Gastroesophageal sphincter (tissue), 4 donors: ENCODE results near the gene PANK4. TPM values are rescaled to one million over a fixed set of nuclear protein-coding genes. Genes with fewer than 3 reads are reported as not detected.

Experiments
- ATAC-seq: fragments of 150-250 bp; one replicate; pipeline ENCODE4 v1.9.1; 2016; ENCODE audit warnings: mild to moderate bottlenecking, moderate library complexity
- H3K27ac ChIP-seq, 4 donors: fragments of 200-600 bp; sonication (generic) in 3 of 4; 1 replicate in 3 of 4; 2 replicates in 1 of 4; pipeline ENCODE4 v1.5.1; 2016 to 2019
- H3K27me3 ChIP-seq: fragments of 200-600 bp; sonication (generic); one replicate; pipeline ENCODE4 v1.5.1; 2019
- H3K36me3 ChIP-seq, 2 donors: fragments of 200-600 bp; sonication (generic); one replicate each; pipeline ENCODE4 v1.5.1; 2019; ENCODE audit warnings: control low read depth in 1 of 2
- H3K4me1 ChIP-seq, 3 donors: fragments of 200-600 bp; sonication (generic); 1 replicate in 2 of 3; 2 replicates in 1 of 3; pipeline ENCODE4 v1.5.1; 2016 to 2019; ENCODE audit warnings: control low read depth in 2 of 3
- H3K4me3 ChIP-seq, 2 donors: fragments of 200-600 bp; sonication (generic); one replicate each; pipeline ENCODE4 v1.5.1; 2019; ENCODE audit warnings: mild to moderate bottlenecking in 1 of 2, moderate library complexity in 1 of 2
- H3K9me3 ChIP-seq, 3 donors: fragments of 200-600 bp; sonication (generic); one replicate each; pipeline ENCODE4 v1.5.1; 2017 to 2019; ENCODE audit warnings: control low read depth in 2 of 3
- EP300 ChIP-seq: sonication (generic); formaldehyde crosslinking; IDR thresholded peaks from one replicate; pipeline ENCODE4 v1.6.1; 2017; ENCODE audit warnings: antibody characterized with exemption, mild to moderate bottlenecking
- POLR2A ChIP-seq, 2 donors: fragments of 450-650 bp; IDR thresholded peaks; one replicate each; pipeline ENCODE4 v1.6.1; 2017; ENCODE audit warnings: antibody characterized with exemption in 2 of 2, mild to moderate bottlenecking in 2 of 2, moderate library complexity in 1 of 2
- POLR2AphosphoS5 ChIP-seq: sonication (generic); formaldehyde crosslinking; IDR thresholded peaks from one replicate; pipeline ENCODE4 v1.6.1; 2017; ENCODE audit warnings: antibody characterized with exemption
- WGBS, 2 donors: methylation state at CpG; one replicate each; pipeline ENCODE4 v1.1.5; 2018; ENCODE audit warnings: low coverage in 1 of 2; 5-methylcytosine and 5-hydroxymethylcytosine counted together
- total RNA-seq, 4 donors: library from RNA; depleted of rRNA; stranded (reverse); fragments of >200 nt; gene quantifications; one replicate each; pipeline ENCODE4 v1.1.0, GENCODE V29; 2016
- TF ChIP-seq, protein P1 (sequence below), 4 experiments: fragments of 200-600 bp in 2 of 4; fragments of 450-650 bp in 2 of 4; sonication (generic) in 1 of 4; IDR thresholded peaks; one replicate each; pipeline ENCODE4 v1.5.1; 2017 to 2019; ENCODE audit warnings: antibody characterized with exemption in 4 of 4, mild to moderate bottlenecking in 2 of 4, moderate library complexity in 2 of 4

The PANK4 gene
- total RNA-seq, 4 donors from 2014 or later, result 32.6 to 46.8 (median 34.0) TPM

GRCh38 chr1:2544875-2545640, 18.7 kb upstream of the PANK4 start:
- TF ChIP-seq EP300 (no peak), POLR2AphosphoS5 (no peak), POLR2A (IDR thresholded peaks at IDR 0.05) (no peak)
- TF ChIP-seq, protein P1, sequence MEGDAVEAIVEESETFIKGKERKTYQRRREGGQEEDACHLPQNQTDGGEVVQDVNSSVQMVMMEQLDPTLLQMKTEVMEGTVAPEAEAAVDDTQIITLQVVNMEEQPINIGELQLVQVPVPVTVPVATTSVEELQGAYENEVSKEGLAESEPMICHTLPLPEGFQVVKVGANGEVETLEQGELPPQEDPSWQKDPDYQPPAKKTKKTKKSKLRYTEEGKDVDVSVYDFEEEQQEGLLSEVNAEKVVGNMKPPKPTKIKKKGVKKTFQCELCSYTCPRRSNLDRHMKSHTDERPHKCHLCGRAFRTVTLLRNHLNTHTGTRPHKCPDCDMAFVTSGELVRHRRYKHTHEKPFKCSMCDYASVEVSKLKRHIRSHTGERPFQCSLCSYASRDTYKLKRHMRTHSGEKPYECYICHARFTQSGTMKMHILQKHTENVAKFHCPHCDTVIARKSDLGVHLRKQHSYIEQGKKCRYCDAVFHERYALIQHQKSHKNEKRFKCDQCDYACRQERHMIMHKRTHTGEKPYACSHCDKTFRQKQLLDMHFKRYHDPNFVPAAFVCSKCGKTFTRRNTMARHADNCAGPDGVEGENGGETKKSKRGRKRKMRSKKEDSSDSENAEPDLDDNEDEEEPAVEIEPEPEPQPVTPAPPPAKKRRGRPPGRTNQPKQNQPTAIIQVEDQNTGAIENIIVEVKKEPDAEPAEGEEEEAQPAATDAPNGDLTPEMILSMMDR (IDR thresholded peaks at IDR 0.05), result no peak
- Histone ChIP-seq H3K27ac (peak overlapping the region in 3 of 4 donors; percentile 88 to 90 (median 88)), H3K9me3 (no peaks in the 10 kb centered on the region), H3K4me1 (peaks cover 0 to 76% (median 34%) of the 10 kb centered on the region in 3 donors), H3K4me3 (no peak overlapping the region), H3K27me3 (peaks cover 78% of the 10 kb centered on the region), H3K36me3 (no peaks in the 10 kb centered on the region)
- WGBS, 2 donors, result 80% methylated on average over 1 of the region's 19 CpGs; no CpG with 5 or more reads in 1 of the 2 donors
- ATAC-seq, result no peak

DNA sequence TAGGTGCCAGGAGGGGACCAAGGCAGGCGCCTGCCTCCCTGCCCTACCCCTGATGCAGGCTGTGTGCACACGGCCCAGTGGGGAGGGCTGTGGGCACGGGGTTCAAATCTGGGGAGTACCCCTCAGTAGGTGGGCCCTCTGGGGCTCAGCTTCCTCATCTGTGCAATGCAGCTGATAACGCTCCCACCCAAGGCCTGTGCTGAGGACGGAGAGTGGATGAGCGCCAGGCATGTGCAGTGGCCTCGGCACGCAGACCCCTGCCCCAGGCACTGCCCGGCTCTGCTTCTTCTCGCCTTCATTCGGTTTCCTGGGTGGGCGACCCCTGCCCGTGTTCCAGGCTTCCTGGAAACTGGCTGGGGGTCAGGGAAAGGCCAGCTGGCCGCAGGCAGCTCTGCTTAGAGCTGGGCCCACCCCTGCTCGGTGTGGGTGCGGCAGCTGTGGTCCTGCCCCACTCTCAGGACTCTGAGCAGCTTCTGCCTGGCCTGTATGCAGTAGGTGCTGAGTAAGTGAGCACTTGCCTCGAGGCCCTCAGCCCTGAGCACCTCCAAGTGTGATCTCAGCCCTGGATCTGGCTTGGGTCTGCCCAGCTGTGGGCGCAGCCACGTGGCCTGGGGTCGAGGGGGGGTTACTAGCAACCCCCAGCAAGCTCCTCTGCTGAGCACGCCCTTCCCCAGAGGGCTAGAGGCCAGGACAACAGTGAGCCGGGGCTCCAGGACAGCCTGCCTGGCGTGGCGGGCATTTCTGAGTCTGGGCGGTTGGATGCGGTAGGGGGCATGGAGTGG, 17.9 kb upstream of the PANK4 start:
- H3K4me3 ChIP-seq, result no peak overlapping the region
- H3K27me3 ChIP-seq, result peaks cover 86% of the 10 kb centered on the region
- H3K27ac ChIP-seq, result peak overlapping the region in 3 of 4 donors; percentile 1 to 90 (median 88)
- H3K36me3 ChIP-seq, result no peaks in the 10 kb centered on the region
- TF ChIP-seq, protein P1 (IDR thresholded peaks at IDR 0.05), result no peak
- TF ChIP-seq EP300, result no peak
- no peaks in the 10 kb centered on the region for H3K9me3 ChIP-seq
- WGBS, 2 donors, result no CpG with 5 or more reads among the region's 26 CpGs
- peaks cover 0 to 68% (median 32%) of the 10 kb centered on the region in 3 donors for H3K4me1 ChIP-seq
- no peak for ATAC-seq

DNA sequence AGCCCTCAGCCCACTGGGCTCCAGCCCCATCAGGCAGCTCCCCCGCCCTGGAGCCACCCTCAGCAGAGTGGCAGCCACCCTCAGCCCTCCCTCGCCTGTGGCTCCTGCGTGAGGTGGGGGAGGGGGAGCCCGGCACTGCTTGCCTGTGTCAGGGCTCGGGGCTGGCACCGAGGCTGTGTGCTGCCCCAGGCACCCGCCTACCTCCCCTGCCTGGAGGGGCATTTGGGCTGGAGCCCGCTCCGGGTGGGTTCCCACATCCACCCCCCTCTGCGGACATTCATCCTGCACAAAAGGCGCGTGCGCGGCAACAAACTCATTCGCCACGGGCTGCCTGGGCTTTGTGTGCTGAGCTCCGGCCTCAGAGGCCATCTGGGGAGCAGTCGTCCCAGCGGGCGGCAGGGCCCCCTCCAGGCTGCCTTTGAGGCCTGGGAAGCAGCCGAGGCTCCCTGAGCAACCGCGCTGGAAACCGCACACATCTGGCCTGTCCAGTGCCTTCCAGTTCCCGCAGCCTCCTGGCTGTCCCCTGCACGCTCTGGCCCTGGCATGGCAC, 17.2 kb upstream of the PANK4 start:
- Histone ChIP-seq H3K27ac (no peak overlapping the region), H3K27me3 (peaks cover 93% of the 10 kb centered on the region), H3K9me3 (no peaks in the 10 kb centered on the region), H3K4me3 (no peak overlapping the region), H3K4me1 (peaks cover 0 to 62% (median 28%) of the 10 kb centered on the region in 3 donors), H3K36me3 (no peaks in the 10 kb centered on the region)
- no CpG with 5 or more reads among the region's 26 CpGs for WGBS, 2 donors
- TF ChIP-seq EP300 (no peak), POLR2A (IDR thresholded peaks at IDR 0.05) (no peak), POLR2AphosphoS5 (no peak)
- TF ChIP-seq, protein P1 (IDR thresholded peaks at IDR 0.05), result no peak
- no peak for ATAC-seq

DNA sequence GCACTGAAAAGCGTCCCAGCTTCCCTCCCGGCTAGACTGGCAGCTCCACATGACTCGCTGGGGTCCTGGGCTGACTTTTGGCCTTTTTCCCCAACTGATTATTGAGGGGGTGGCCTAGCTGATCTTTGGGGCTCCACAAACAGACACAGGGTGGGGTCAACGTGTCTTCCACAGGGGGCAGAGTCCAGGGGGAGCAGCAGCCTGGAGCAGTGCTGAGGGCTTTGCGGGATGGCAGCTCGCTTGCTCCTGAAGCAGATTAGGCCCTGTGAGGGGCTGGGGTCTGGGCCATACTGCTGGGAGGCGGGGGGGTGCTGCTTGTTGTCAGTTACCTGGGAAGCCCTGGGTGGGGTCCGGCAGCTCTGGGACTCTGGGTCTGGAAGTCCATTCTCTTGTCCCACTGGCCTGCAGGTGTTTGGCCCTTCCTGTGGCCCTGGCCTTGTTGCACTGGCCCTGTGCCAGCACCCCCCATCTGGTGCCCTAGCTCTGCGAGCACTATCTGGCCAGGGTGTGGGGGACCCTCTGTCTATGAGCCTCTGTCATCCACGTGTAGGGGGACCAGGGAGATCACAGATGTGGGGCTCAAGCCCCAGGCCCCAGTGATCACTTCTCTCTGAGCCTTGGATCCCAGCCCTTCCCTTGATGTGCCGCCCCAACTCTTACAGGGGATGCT, 16.0 kb upstream of the PANK4 start:
- no CpG with 5 or more reads among the region's 11 CpGs for WGBS, 2 donors
- Histone ChIP-seq H3K4me3 (no peak overlapping the region), H3K27me3 (peaks cover 99% of the 10 kb centered on the region), H3K4me1 (peaks cover 0 to 49% (median 23%) of the 10 kb centered on the region in 3 donors), H3K9me3 (no peaks in the 10 kb centered on the region), H3K36me3 (no peaks in the 10 kb centered on the region), H3K27ac (no peak overlapping the region)
- TF ChIP-seq EP300, result no peak
- TF ChIP-seq POLR2A (IDR thresholded peaks at IDR 0.05), result no peak
- ATAC-seq, result no peak

GRCh38 chr1:2541619-2542245, 15.3 kb upstream of the PANK4 start:
- WGBS, 2 donors, result 44 to 75% methylated on average over 4 to 18 of the region's 25 CpGs
- peaks cover 99% of the 10 kb centered on the region for H3K27me3 ChIP-seq

More at GRCh38 chr1:2541619-2542245, 15.3 kb upstream of the PANK4 start:
- Histone ChIP-seq H3K27ac (no peak overlapping the region), H3K4me1 (peaks cover 0 to 43% (median 20%) of the 10 kb centered on the region in 3 donors), H3K9me3 (no peaks in the 10 kb centered on the region), H3K4me3 (no peak overlapping the region), H3K36me3 (no peaks in the 10 kb centered on the region)
- TF ChIP-seq, protein P1 (IDR thresholded peaks at IDR 0.05), result no peak
- TF ChIP-seq EP300 (no peak), POLR2A (IDR thresholded peaks at IDR 0.05) (no peak), POLR2AphosphoS5 (no peak)
- no peak for ATAC-seq
